ENCODE data around the gene CACNA1H.

DNA sequence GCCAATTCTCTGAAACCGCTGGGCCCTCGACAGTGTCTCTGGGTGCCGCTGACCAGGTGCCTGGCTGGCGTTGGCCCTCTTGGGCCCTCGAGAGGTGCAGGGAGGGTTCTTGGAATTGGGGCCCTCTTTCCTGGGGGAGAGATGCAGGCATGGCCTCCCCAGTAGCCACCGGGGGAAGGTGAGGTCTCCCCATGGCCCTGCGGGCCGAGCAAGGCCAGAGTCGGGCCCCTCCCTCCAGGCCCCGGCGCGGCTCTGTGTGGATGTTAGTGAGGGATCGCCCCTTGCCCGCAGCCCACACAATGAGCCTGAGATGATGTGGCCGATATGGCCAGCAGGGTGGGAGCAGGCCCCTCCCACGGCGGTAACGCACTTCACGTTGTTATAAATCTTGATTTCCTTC is 33.8 kb upstream of the CACNA1H start:
- TF ChIP-seq, protein P1, sequence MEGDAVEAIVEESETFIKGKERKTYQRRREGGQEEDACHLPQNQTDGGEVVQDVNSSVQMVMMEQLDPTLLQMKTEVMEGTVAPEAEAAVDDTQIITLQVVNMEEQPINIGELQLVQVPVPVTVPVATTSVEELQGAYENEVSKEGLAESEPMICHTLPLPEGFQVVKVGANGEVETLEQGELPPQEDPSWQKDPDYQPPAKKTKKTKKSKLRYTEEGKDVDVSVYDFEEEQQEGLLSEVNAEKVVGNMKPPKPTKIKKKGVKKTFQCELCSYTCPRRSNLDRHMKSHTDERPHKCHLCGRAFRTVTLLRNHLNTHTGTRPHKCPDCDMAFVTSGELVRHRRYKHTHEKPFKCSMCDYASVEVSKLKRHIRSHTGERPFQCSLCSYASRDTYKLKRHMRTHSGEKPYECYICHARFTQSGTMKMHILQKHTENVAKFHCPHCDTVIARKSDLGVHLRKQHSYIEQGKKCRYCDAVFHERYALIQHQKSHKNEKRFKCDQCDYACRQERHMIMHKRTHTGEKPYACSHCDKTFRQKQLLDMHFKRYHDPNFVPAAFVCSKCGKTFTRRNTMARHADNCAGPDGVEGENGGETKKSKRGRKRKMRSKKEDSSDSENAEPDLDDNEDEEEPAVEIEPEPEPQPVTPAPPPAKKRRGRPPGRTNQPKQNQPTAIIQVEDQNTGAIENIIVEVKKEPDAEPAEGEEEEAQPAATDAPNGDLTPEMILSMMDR (IDR thresholded peaks at IDR 0.05) = no peak
- no peak for TF ChIP-seq POLR2AphosphoS5 (IDR thresholded peaks at IDR 0.05)
